ENCODE measurements around the gene NFIA. TPM values are rescaled to one million over a fixed set of nuclear protein-coding genes. Genes with fewer than 3 reads are reported as not detected.

NFIA gene
- total RNA-seq, 1 experiment from 2014 or later, result 20.9 TPM

- in situ Hi-C loops (cut with HindIII; ENCODE audit: low pct_unique_long_range_greater_than_20kb, low sequenced_read_pairs), result no loop called here
- intact Hi-C loops (cut with micrococcal nuclease; ENCODE audit: unreplicated experiment), result no loop called here
- POLR2A ChIA-PET, result no interaction called here
- CTCF ChIA-PET, result no interaction called here
- DNase-seq (ENCODE audit: low read depth, low spot score), result no peak
- Histone ChIP-seq H3K9me3 (ENCODE audit: control insufficient read depth, insufficient read depth, low read depth, low read length) (no peaks in the 10 kb centered on the region), H3K4me1 (ENCODE audit: control insufficient read depth, insufficient read depth, low read length) (peaks cover 7% of the 10 kb centered on the region), H3K27me3 (ENCODE audit: control insufficient read depth, insufficient read depth, low read length) (peaks cover 4% of the 10 kb centered on the region; the same call in 1 of the 2 replicates), H3K27ac (ENCODE audit: low read length) (no peak overlapping the region), H3K4me3 (ENCODE audit: low read depth in 2 of 2, low read length in 2 of 2) (no peak overlapping the region), H3K36me3 (ENCODE audit: control insufficient read depth, insufficient read depth, low read length) (no peaks in the 10 kb centered on the region)
- ATAC-seq, result no peak
- TF ChIP-seq REST (IDR thresholded peaks at IDR 0.05; ENCODE audit: insufficient read depth in 1 of 2, low read depth in 2 of 2, low read length in 1 of 2) (no peak), CTCF (IDR thresholded peaks at IDR 0.05) (no peak), SIN3A (IDR thresholded peaks at IDR 0.05; ENCODE audit: borderline replicate concordance, insufficient read depth, low read depth, low read length) (no peak), POLR2AphosphoS5 (IDR thresholded peaks at IDR 0.05; ENCODE audit: low read depth, low read length) (no peak), TCF7L2 (IDR thresholded peaks at IDR 0.05; ENCODE audit: low read depth, low read length) (no peak)
- BruUV-seq (replicated peaks), result no TSS peak
Measured at GRCh38 chr1:61046434-61046833, 35.9 kb upstream of the NFIA start.

GRCh38 chr1:61047061-61047460 is 35.3 kb upstream of the NFIA start:
- H3K27ac ChIP-seq (ENCODE audit: low read length), result no peak overlapping the region
- H3K27me3 ChIP-seq (ENCODE audit: control insufficient read depth, insufficient read depth, low read length), result peaks cover 4% of the 10 kb centered on the region; the same call in 1 of the 2 replicates
- no peaks in the 10 kb centered on the region for H3K9me3 ChIP-seq (ENCODE audit: control insufficient read depth, insufficient read depth, low read depth, low read length)
- ATAC-seq (no peak), DNase-seq (ENCODE audit: low read depth, low spot score) (no peak)
- in situ Hi-C loops (cut with HindIII; ENCODE audit: low pct_unique_long_range_greater_than_20kb, low sequenced_read_pairs), result no loop called here
- CTCF ChIA-PET, result no interaction called here
- H3K36me3 ChIP-seq (ENCODE audit: control insufficient read depth, insufficient read depth, low read length), result no peaks in the 10 kb centered on the region
- POLR2A ChIA-PET, result no interaction called here
- intact Hi-C loops (cut with micrococcal nuclease; ENCODE audit: unreplicated experiment), result no loop called here
- H3K4me3 ChIP-seq (ENCODE audit: low read depth in 2 of 2, low read length in 2 of 2), result no peak overlapping the region
- H3K4me1 ChIP-seq (ENCODE audit: control insufficient read depth, insufficient read depth, low read length), result peaks cover 7% of the 10 kb centered on the region
- no TSS peak for BruUV-seq (replicated peaks)
- TF ChIP-seq TCF7L2 (IDR thresholded peaks at IDR 0.05; ENCODE audit: low read depth, low read length) (no peak), SIN3A (IDR thresholded peaks at IDR 0.05; ENCODE audit: borderline replicate concordance, insufficient read depth, low read depth, low read length) (no peak), REST (IDR thresholded peaks at IDR 0.05; ENCODE audit: insufficient read depth in 1 of 2, low read depth in 2 of 2, low read length in 1 of 2) (no peak), CTCF (IDR thresholded peaks at IDR 0.05) (no peak), POLR2AphosphoS5 (IDR thresholded peaks at IDR 0.05; ENCODE audit: low read depth, low read length) (no peak)

Data from Panc1 (cell line).